Renal pelvis (tissue), 4 donors: ENCODE results near the gene SCT. TPM values are rescaled to one million over a fixed set of nuclear protein-coding genes. Genes with fewer than 3 reads are reported as not detected.
"Not testable (repeated sequence)": the region's sequence is repeated elsewhere in the genome, so short reads cannot be mapped to it uniquely, and the experiment has no call there.

Experiments
- DNase-seq: peaks from one replicate; pipeline ENCODE4 v3.0.0-alpha.2; 2013
- polyA plus RNA-seq, 3 donors: library from polyadenylated mRNA; unstranded; fragments of 120-200 nt; gene quantifications; one replicate each; pipeline ENCODE4 v1.2.1, GENCODE V29; 2013; ENCODE audit not compliant: insufficient read length in 3 of 3

Gene SCT
- polyA plus RNA-seq, 3 donors = 0.87 to 2.3 (median 2.3) TPM

- not testable (repeated sequence) for DNase-seq
These were observed 20.7 kb upstream of the SCT start for GRCh38 chr11:647672-648158.

- DNase-seq = no peak
These were observed 19.2 kb upstream of the SCT start for GRCh38 chr11:646214-646613.

GRCh38 chr11:645536-645935 lies 18.6 kb upstream of the SCT start:
- no peak for DNase-seq

- DNase-seq = no peak
These were observed 17.1 kb upstream of the SCT start for GRCh38 chr11:643849-644738.

- DNase-seq = no peak
These were observed 16.4 kb upstream of the SCT start for GRCh38 chr11:643366-643765.

GRCh38 chr11:641806-642370 lies 14.9 kb upstream of the SCT start:
- DNase-seq = no peak

- no peak for DNase-seq
These were observed 13.2 kb upstream of the SCT start for GRCh38 chr11:640021-640706.

- DNase-seq = no peak
These were observed 12.5 kb upstream of the SCT start for GRCh38 chr11:639332-639955.

- no peak for DNase-seq
These were observed 11.8 kb upstream of the SCT start for GRCh38 chr11:638631-639331.

GRCh38 chr11:637593-638521 lies 10.9 kb upstream of the SCT start:
- DNase-seq = no peak

- no peak for DNase-seq
These were observed 10.3 kb upstream of the SCT start for GRCh38 chr11:637333-637592.

- no peak for DNase-seq
These were observed 9.7 kb upstream of the SCT start, which contains the start of gene DRD4 for GRCh38 chr11:636511-637332. Gene DRD4 (plus strand): TSS chr11:637269. CDS start chr11:637305, 36 bp downstream.

- DNase-seq = no peak
These were observed 9.0 kb upstream of the SCT start for GRCh38 chr11:635945-636510.

- DNase-seq = no peak
These were observed 3.9 kb upstream of the SCT start for GRCh38 chr11:630871-631270.

GRCh38 chr11:629237-629583 lies 2.2 kb upstream of the SCT start:
- no peak for DNase-seq

GRCh38 chr11:628056-628455 lies 1.1 kb upstream of the SCT start:
- no peak for DNase-seq

GRCh38 chr11:627308-627576 lies 261 bp upstream of the SCT start:
- DNase-seq = no peak

- DNase-seq = no peak
These were observed 1.2 kb downstream of the SCT start for GRCh38 chr11:625636-626268.
